DND-41 (cell line): ENCODE results near the gene ME2.

Experiments
- CTCF ChIP-seq: IDR thresholded peaks from 2 replicates; pipeline ENCODE4 v1.5.1; 2012; ENCODE audit warnings: borderline replicate concordance, low read length, moderate library complexity, mild to moderate bottlenecking; ENCODE audit not compliant: poor library complexity, severe bottlenecking; ENCODE audit errors: extremely low read depth
- EZH2 ChIP-seq: IDR thresholded peaks from 3 replicates; pipeline ENCODE4 v1.6.1; 2012; ENCODE audit warnings: borderline replicate concordance, low read depth, mild to moderate bottlenecking, moderate library complexity, low read length, inconsistent platforms; ENCODE audit not compliant: severe bottlenecking

DNA sequence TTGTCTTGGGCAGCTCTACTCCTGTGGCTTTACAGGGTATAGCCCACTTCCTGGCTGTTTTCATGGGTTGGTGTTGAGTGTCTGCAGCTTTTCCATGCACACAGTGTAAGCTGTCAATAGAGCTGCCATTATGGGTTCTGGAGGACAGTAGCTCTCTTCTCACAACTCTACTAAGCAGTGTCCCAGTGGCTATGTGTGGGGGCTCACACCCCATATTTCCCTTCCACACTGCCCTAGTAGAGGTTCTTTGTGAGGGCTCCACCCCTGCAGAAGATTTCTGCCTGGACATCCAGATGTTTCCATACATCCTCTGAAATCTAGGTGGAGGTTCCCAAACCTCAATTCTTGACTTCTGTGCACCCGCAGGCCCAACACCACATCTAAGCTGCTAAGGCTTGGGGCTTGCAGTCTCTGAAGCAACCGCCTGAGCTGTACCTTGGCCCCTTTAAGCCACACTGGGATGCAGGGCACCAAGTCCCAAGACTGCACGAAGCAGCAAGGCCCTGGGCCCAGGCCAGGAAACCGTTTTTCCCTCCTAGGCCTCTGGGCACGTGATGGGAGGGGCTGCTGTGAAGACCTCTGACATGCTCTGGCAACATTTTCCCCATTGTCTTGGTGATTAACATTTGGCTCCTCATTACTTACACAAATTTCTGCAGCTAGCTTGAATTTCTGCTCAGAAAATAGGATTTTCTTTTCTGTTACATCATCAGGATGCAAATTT is 98.3 kb downstream of the ME2 start:
- TF ChIP-seq CTCF (no peak), EZH2 (no peak)
